ENCODE results near the gene PTBP3. TPM values are rescaled to one million over a fixed set of nuclear protein-coding genes. Genes with fewer than 3 reads are reported as not detected.

PTBP3 gene
- total RNA-seq, 1 experiment from 2014 or later: 23.2 TPM

GRCh38 chr9:112325127-112325526, 8.3 kb downstream of the PTBP3 start:
- ATAC-seq (no peak), DNase-seq (no peak)
- Histone ChIP-seq H3K4me2 (ENCODE audit: low read length) (no peak overlapping the region), H2AFZ (ENCODE audit: low read length) (no peak overlapping the region), H4K20me1 (ENCODE audit: low read length) (peaks cover 11% of the 10 kb centered on the region), H3K9me3 (ENCODE audit: low read length) (no peaks in the 10 kb centered on the region), H3F3A (ENCODE audit: low read length, unreplicated experiment) (no peaks in the 10 kb centered on the region), H3K4me1 (ENCODE audit: insufficient read depth, low read length) (0 out of 2 replicates have a peak, but pooled peaks cover 5% of the 10 kb centered on the region), H3K9ac (ENCODE audit: low read length) (no peak overlapping the region), H3K79me2 (ENCODE audit: low read length) (peaks cover 99% of the 10 kb centered on the region), H3K36me3 (ENCODE audit: low read depth, low read length) (0 out of 2 replicates have a peak, but pooled peaks cover 5% of the 10 kb centered on the region), H3K27me3 (ENCODE audit: low read length) (no peaks in the 10 kb centered on the region), H3K4me3 (ENCODE audit: low read length) (no peak overlapping the region), H3K9me2 (replicated peaks; ENCODE audit: low read length) (no peaks in the 10 kb centered on the region), H3K27ac (ENCODE audit: low read length) (no peak overlapping the region)
- BruUV-seq (replicated peaks): no TSS peak
- intact Hi-C loops (cut with micrococcal nuclease): no loop called here
- POLR2A ChIA-PET (ENCODE audit: unreplicated experiment): no interaction called here
- CTCF ChIA-PET: no interaction called here
- TF ChIP-seq EZH2 (IDR thresholded peaks at IDR 0.05; ENCODE audit: low read length, unreplicated experiment) (no peak), CTCF (conservative IDR thresholded peaks at IDR 0.05; ENCODE audit: low read depth, low read length) (no peak), EZH2phosphoT487 (IDR thresholded peaks at IDR 0.05; ENCODE audit: borderline replicate concordance, low read length) (no peak)

- DNase-seq (no peak), ATAC-seq (no peak)
- ChIA-PET CTCF (no interaction called here), POLR2A (ENCODE audit: unreplicated experiment) (no interaction called here)
- Histone ChIP-seq H3K27ac (ENCODE audit: low read length) (no peak overlapping the region), H3K9me2 (replicated peaks; ENCODE audit: low read length) (no peaks in the 10 kb centered on the region), H4K20me1 (ENCODE audit: low read length) (peaks cover 8% of the 10 kb centered on the region), H3K4me2 (ENCODE audit: low read length) (no peak overlapping the region), H3K79me2 (ENCODE audit: low read length) (peaks cover 98% of the 10 kb centered on the region), H3K4me3 (ENCODE audit: low read length) (no peak overlapping the region), H3K4me1 (ENCODE audit: insufficient read depth, low read length) (0 out of 2 replicates have a peak, but pooled peaks cover 5% of the 10 kb centered on the region), H3K9me3 (ENCODE audit: low read length) (no peaks in the 10 kb centered on the region), H3F3A (ENCODE audit: low read length, unreplicated experiment) (no peaks in the 10 kb centered on the region), H3K27me3 (ENCODE audit: low read length) (no peaks in the 10 kb centered on the region), H2AFZ (ENCODE audit: low read length) (no peak overlapping the region), H3K36me3 (ENCODE audit: low read depth, low read length) (0 out of 2 replicates have a peak, but pooled peaks cover 5% of the 10 kb centered on the region), H3K9ac (ENCODE audit: low read length) (no peak overlapping the region)
- TF ChIP-seq EZH2phosphoT487 (IDR thresholded peaks at IDR 0.05; ENCODE audit: borderline replicate concordance, low read length) (no peak), EZH2 (IDR thresholded peaks at IDR 0.05; ENCODE audit: low read length, unreplicated experiment) (no peak), CTCF (conservative IDR thresholded peaks at IDR 0.05; ENCODE audit: low read depth, low read length) (no peak)
- BruUV-seq (replicated peaks): no TSS peak
- intact Hi-C loops (cut with micrococcal nuclease): no loop called here
Measured at GRCh38 chr9:112323378-112323854, 10.0 kb downstream of the PTBP3 start.

- ChIA-PET CTCF (no interaction called here), POLR2A (ENCODE audit: unreplicated experiment) (no interaction called here)
- H2AFZ ChIP-seq (ENCODE audit: low read length): no peak overlapping the region
- intact Hi-C loops (cut with micrococcal nuclease): no loop called here
- DNase-seq: no peak
- no peaks in the 10 kb centered on the region for H3F3A ChIP-seq (ENCODE audit: low read length, unreplicated experiment)
- no peak for TF ChIP-seq CTCF (conservative IDR thresholded peaks at IDR 0.05; ENCODE audit: low read depth, low read length)
- no peak for TF ChIP-seq EZH2phosphoT487 (IDR thresholded peaks at IDR 0.05; ENCODE audit: borderline replicate concordance, low read length)
- TF ChIP-seq EZH2 (IDR thresholded peaks at IDR 0.05; ENCODE audit: low read length, unreplicated experiment): no peak
- no peak overlapping the region for H3K4me2 ChIP-seq (ENCODE audit: low read length)
- no peaks in the 10 kb centered on the region for H3K9me2 ChIP-seq (replicated peaks; ENCODE audit: low read length)
- 0 out of 2 replicates have a peak, but pooled peaks cover 5% of the 10 kb centered on the region for H3K36me3 ChIP-seq (ENCODE audit: low read depth, low read length)
- H3K27me3 ChIP-seq (ENCODE audit: low read length): no peaks in the 10 kb centered on the region
- BruUV-seq (replicated peaks): no TSS peak
- no peak overlapping the region for H3K27ac ChIP-seq (ENCODE audit: low read length)
- ATAC-seq: no peak
- H4K20me1 ChIP-seq (ENCODE audit: low read length): 0 out of 2 replicates have a peak, but pooled peaks cover 4% of the 10 kb centered on the region
- H3K79me2 ChIP-seq (ENCODE audit: low read length): peaks cover 98% of the 10 kb centered on the region
- H3K4me3 ChIP-seq (ENCODE audit: low read length): no peak overlapping the region
- H3K9ac ChIP-seq (ENCODE audit: low read length): no peak overlapping the region
- H3K4me1 ChIP-seq (ENCODE audit: insufficient read depth, low read length): no peaks in the 10 kb centered on the region
- no peaks in the 10 kb centered on the region for H3K9me3 ChIP-seq (ENCODE audit: low read length)
Measured at GRCh38 chr9:112322701-112323377, 10.6 kb downstream of the PTBP3 start.

Data from PC-3 (cell line).